Measurements from ENCODE around the gene UTF1.

Gene UTF1, protein sequence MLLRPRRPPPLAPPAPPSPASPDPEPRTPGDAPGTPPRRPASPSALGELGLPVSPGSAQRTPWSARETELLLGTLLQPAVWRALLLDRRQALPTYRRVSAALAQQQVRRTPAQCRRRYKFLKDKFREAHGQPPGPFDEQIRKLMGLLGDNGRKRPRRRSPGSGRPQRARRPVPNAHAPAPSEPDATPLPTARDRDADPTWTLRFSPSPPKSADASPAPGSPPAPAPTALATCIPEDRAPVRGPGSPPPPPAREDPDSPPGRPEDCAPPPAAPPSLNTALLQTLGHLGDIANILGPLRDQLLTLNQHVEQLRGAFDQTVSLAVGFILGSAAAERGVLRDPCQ

GRCh38 chr10:133230044-133230361 is at the start of gene UTF1:
TSS of gene UTF1 (plus strand) at chr10:133230217. CDS start at chr10:133230289, 72 bp downstream.
- Mint-ChIP-seq H3K9me3 (no peaks in the 10 kb centered on the region), H3K4me3 (peak within 1 kb of the TSS; percentile 82), H3K4me1 (peaks cover 28 to 37% of the 10 kb centered on the region in 2 donors), H3K27ac (peak within 1 kb of the TSS; percentile 89), H3K36me3 (peaks cover 1 to 3% of the 10 kb centered on the region in 2 donors), H3K27me3 (peaks cover 50 to 82% of the 10 kb centered on the region in 2 donors)
- ATAC-seq (replicated peaks), result no peak
- no peak for DNase-seq

- Mint-ChIP-seq H3K36me3 (no peaks in the 10 kb centered on the region), H3K27ac (no peak overlapping the region), H3K4me3 (no peak overlapping the region), H3K4me1 (peaks cover 0 to 4% of the 10 kb centered on the region in 2 donors), H3K9me3 (peaks cover 9% of the 10 kb centered on the region in 2 donors), H3K27me3 (peaks cover 20 to 22% of the 10 kb centered on the region in 2 donors)
- no peak for DNase-seq
- ATAC-seq (replicated peaks), result no peak
These were observed 48.9 kb upstream of the UTF1 start for GRCh38 chr10:133180965-133181639.

GRCh38 chr10:133182190-133182589 is 47.8 kb upstream of the UTF1 start:
- ATAC-seq (replicated peaks), result no peak
- no peak for DNase-seq
- Mint-ChIP-seq H3K27me3 (peaks cover 20 to 22% of the 10 kb centered on the region in 2 donors), H3K4me3 (no peak overlapping the region), H3K9me3 (peaks cover 7% of the 10 kb centered on the region in 2 donors), H3K27ac (no peak overlapping the region), H3K4me1 (peaks cover 0 to 4% of the 10 kb centered on the region in 2 donors), H3K36me3 (no peaks in the 10 kb centered on the region)

GRCh38 chr10:133182791-133183645 is 47.0 kb upstream of the UTF1 start:
- H3K27me3 Mint-ChIP-seq, result peaks cover 20 to 22% of the 10 kb centered on the region in 2 donors
- no peak for DNase-seq
- H3K27ac Mint-ChIP-seq, result no peak overlapping the region
- ATAC-seq (replicated peaks), result no peak
- H3K9me3 Mint-ChIP-seq, result no peaks in the 10 kb centered on the region
- H3K4me1 Mint-ChIP-seq, result no peaks in the 10 kb centered on the region
- no peak overlapping the region for H3K4me3 Mint-ChIP-seq
- H3K36me3 Mint-ChIP-seq, result no peaks in the 10 kb centered on the region

GRCh38 chr10:133183646-133184378 is 46.2 kb upstream of the UTF1 start:
- ATAC-seq (replicated peaks), result no peak

DNA sequence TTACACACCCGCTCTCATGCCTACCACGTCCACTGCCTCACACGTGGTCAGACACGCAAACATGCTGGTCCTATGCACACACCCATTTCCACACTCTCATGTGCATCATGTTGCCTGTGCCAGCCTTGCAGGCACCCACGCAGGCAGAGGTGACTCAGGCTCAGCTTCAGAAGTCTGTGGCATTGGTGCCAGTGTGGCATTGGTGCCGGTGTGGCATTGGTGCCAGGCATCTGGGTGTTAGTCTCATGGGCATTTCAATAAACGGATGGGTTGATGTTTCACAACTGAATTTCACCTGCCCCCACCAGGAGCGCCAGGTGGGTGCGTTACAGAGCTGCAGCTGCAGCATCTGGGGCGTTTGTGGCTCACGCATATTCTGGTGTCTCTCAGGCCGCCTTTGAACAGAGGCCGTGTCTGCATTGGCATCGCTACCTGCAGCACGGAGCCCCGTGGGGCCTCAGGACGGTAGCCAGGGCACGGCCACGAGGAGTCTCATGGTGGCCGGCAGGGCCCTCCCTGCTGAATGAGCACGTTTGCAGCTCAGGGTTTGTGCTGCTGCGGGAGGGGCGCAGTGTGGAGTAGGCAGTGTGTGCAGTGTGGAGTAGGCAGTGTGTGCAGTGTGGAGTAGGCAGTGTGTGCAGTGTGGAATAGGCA is 45.3 kb upstream of the UTF1 start:
- DNase-seq (no peak), ATAC-seq (replicated peaks) (no peak)
- no peak overlapping the region for H3K27ac Mint-ChIP-seq
- H3K9me3 Mint-ChIP-seq, result no peaks in the 10 kb centered on the region
- H3K36me3 Mint-ChIP-seq, result no peaks in the 10 kb centered on the region
- H3K27me3 Mint-ChIP-seq, result peaks cover 24 to 27% of the 10 kb centered on the region in 2 donors
- H3K4me1 Mint-ChIP-seq, result no peaks in the 10 kb centered on the region
- H3K4me3 Mint-ChIP-seq, result no peak overlapping the region

More at GRCh38 chr10:133183646-133184378, 46.2 kb upstream of the UTF1 start:
- Mint-ChIP-seq H3K9me3 (no peaks in the 10 kb centered on the region), H3K36me3 (no peaks in the 10 kb centered on the region), H3K27ac (no peak overlapping the region), H3K4me1 (no peaks in the 10 kb centered on the region), H3K4me3 (no peak overlapping the region), H3K27me3 (peaks cover 22 to 23% of the 10 kb centered on the region in 2 donors)
- no peak for DNase-seq

DNA sequence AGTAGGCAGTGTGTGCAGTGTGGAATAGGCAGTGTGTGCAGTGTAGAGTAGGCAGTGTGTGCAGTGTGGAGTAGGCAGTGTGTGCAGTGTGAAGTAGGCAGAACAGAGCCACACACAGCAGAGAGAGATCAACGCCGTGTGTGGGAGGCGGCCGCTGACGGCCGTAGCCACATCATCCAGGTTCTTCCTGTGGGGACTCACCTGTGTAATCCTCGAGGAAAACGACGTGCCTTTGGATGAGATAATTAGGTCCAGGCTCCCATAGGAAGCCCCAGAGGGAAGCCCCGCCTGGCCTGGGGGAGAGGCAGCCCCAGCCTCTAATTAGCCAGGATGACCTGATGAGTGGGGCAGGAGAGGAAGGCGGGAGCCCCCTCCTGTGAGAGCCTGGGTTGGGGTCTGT is 44.6 kb upstream of the UTF1 start:
- ATAC-seq (replicated peaks) (no peak), DNase-seq (no peak)
- Mint-ChIP-seq H3K27me3 (peaks cover 20 to 28% of the 10 kb centered on the region in 2 donors), H3K4me3 (no peak overlapping the region), H3K36me3 (no peaks in the 10 kb centered on the region), H3K9me3 (no peaks in the 10 kb centered on the region), H3K4me1 (no peaks in the 10 kb centered on the region), H3K27ac (no peak overlapping the region)

- H3K4me1 Mint-ChIP-seq, result no peaks in the 10 kb centered on the region
- H3K9me3 Mint-ChIP-seq, result no peaks in the 10 kb centered on the region
These were observed 44.1 kb upstream of the UTF1 start for GRCh38 chr10:133185916-133186315.

GRCh38 chr10:133186416-133187090 is 43.5 kb upstream of the UTF1 start:
- Mint-ChIP-seq H3K4me1 (no peaks in the 10 kb centered on the region), H3K4me3 (no peak overlapping the region), H3K36me3 (no peaks in the 10 kb centered on the region), H3K27me3 (peaks cover 11 to 22% of the 10 kb centered on the region in 2 donors), H3K27ac (no peak overlapping the region), H3K9me3 (no peaks in the 10 kb centered on the region)
- ATAC-seq (replicated peaks) (no peak), DNase-seq (no peak)

More at GRCh38 chr10:133185916-133186315, 44.1 kb upstream of the UTF1 start:
- H3K4me3 Mint-ChIP-seq, result no peak overlapping the region
- no peak for DNase-seq
- no peak for ATAC-seq (replicated peaks)
- no peaks in the 10 kb centered on the region for H3K36me3 Mint-ChIP-seq
- H3K27ac Mint-ChIP-seq, result no peak overlapping the region
- peaks cover 15 to 27% of the 10 kb centered on the region in 2 donors for H3K27me3 Mint-ChIP-seq

GRCh38 chr10:133187091-133187905 is 42.7 kb upstream of the UTF1 start:
- Mint-ChIP-seq H3K36me3 (no peaks in the 10 kb centered on the region), H3K4me1 (no peaks in the 10 kb centered on the region), H3K27me3 (peaks cover 7 to 17% of the 10 kb centered on the region in 2 donors), H3K4me3 (no peak overlapping the region), H3K9me3 (peaks cover 3 to 6% of the 10 kb centered on the region in 2 donors), H3K27ac (no peak overlapping the region)
- DNase-seq, result no peak
- no peak for ATAC-seq (replicated peaks)

DNA sequence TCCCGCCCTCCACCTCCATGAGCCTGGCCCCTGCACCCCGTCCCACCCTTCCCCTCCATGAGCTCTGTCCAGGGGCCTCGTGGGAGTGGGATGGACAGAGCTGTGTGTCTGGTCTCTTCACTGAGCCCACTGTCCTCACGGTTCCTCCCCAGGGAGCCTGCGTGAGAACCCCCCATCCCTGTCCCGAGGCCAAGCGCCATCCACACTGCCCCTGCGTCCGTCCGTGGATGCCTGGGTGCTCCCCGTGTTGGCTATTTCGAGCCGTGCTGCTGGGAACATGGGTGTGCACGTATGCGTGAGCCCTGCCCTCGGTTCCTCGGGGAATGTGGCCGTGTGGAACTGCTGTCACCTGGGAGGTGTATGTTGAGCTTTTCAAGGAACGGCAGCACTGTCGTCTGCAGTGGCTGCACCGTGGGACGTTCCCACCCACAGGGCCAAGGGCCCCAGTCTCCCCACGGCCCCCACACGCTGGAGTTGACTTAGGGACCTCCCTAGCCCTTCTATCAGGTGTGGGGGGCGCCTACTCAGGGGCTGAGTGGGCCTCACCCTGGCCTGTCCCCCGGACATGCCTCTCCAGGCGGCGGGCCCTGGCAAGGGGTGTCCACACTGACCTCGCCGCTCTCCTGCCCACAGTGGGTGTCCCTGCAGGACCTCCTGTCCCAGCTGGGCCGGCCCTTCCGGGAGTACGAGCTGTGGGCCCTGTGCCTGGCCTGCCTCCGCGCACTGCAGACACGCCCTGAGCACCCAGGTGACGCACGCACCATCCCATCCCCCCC is 41.9 kb upstream of the UTF1 start:
- Mint-ChIP-seq H3K4me3 (no peak overlapping the region), H3K27ac (no peak overlapping the region), H3K4me1 (no peaks in the 10 kb centered on the region), H3K9me3 (peaks cover 3 to 7% of the 10 kb centered on the region in 2 donors), H3K36me3 (no peaks in the 10 kb centered on the region), H3K27me3 (peaks cover 7 to 17% of the 10 kb centered on the region in 2 donors)
- DNase-seq (no peak), ATAC-seq (replicated peaks) (no peak)

- H3K27me3 Mint-ChIP-seq, result peaks cover 10 to 17% of the 10 kb centered on the region in 2 donors
- H3K4me1 Mint-ChIP-seq, result no peaks in the 10 kb centered on the region
- H3K9me3 Mint-ChIP-seq, result peaks cover 5 to 11% of the 10 kb centered on the region in 2 donors
- DNase-seq (no peak), ATAC-seq (replicated peaks) (no peak)
- no peak overlapping the region for H3K27ac Mint-ChIP-seq
- no peaks in the 10 kb centered on the region for H3K36me3 Mint-ChIP-seq
- no peak overlapping the region for H3K4me3 Mint-ChIP-seq
These were observed 40.8 kb upstream of the UTF1 start for GRCh38 chr10:133189256-133189655.
